Globus pallidus (tissue), 1 donor: Measurements from ENCODE around the gene IL31RA.

Experiments
- DNase-seq: peaks from one replicate; pipeline ENCODE4 v3.0.0-alpha.2; 2015; ENCODE audit warnings: low spot score

Gene IL31RA

GRCh38 chr5:55860288-55860687, 9.1 kb downstream of the IL31RA start:
- no peak for DNase-seq

GRCh38 chr5:55860709-55861108, 9.6 kb downstream of the IL31RA start:
- no peak for DNase-seq

- DNase-seq = no peak
Observed at GRCh38 chr5:55864606-55865541, 13.7 kb downstream of the IL31RA start.

- no peak for DNase-seq
Observed at GRCh38 chr5:55865831-55866230, 14.7 kb downstream of the IL31RA start.

- DNase-seq = no peak
Observed at GRCh38 chr5:55866485-55866884, 15.3 kb downstream of the IL31RA start.

GRCh38 chr5:55866934-55867333, 15.8 kb downstream of the IL31RA start:
- no peak for DNase-seq

GRCh38 chr5:55868846-55869245, 17.7 kb downstream of the IL31RA start:
- no peak for DNase-seq

GRCh38 chr5:55869847-55870246, 18.7 kb downstream of the IL31RA start:
- no peak for DNase-seq

GRCh38 chr5:55873234-55873633, 22.1 kb downstream of the IL31RA start:
- DNase-seq = no peak

GRCh38 chr5:55877655-55878054, 26.5 kb downstream of the IL31RA start:
- DNase-seq = no peak

GRCh38 chr5:55880453-55880852, 29.3 kb downstream of the IL31RA start:
- DNase-seq = no peak

GRCh38 chr5:55885359-55885758, 34.2 kb downstream of the IL31RA start:
- no peak for DNase-seq

- DNase-seq = no peak
Observed at GRCh38 chr5:55888205-55888604, 37.0 kb downstream of the IL31RA start.

- no peak for DNase-seq
Observed at GRCh38 chr5:55892479-55892878, 41.3 kb downstream of the IL31RA start.

GRCh38 chr5:55894135-55894534, 43.0 kb downstream of the IL31RA start:
- DNase-seq = no peak

GRCh38 chr5:55895346-55895745, 44.2 kb downstream of the IL31RA start:
- DNase-seq = no peak

GRCh38 chr5:55896238-55896637, 45.1 kb downstream of the IL31RA start:
- DNase-seq = no peak

- DNase-seq = no peak
Observed at GRCh38 chr5:55896663-55897062, 45.5 kb downstream of the IL31RA start.

- no peak for DNase-seq
Observed at GRCh38 chr5:55897206-55897894, 46.2 kb downstream of the IL31RA start.

GRCh38 chr5:55897905-55898304, 46.7 kb downstream of the IL31RA start:
- no peak for DNase-seq

- DNase-seq = no peak
Observed at GRCh38 chr5:55899344-55899743, 48.2 kb downstream of the IL31RA start.

GRCh38 chr5:55900068-55900467, 48.9 kb downstream of the IL31RA start:
- no peak for DNase-seq

- DNase-seq = no peak
Observed at GRCh38 chr5:55900776-55901175, 49.6 kb downstream of the IL31RA start.
